GM21528 (cell line): ENCODE measurements around the gene INAFM2.

Experiments used
- ATAC-seq: cut with Tn5 transposase; IDR thresholded peaks from one replicate; pipeline ENCODE4 v1.9.1; 2021; ENCODE audit warnings: mild to moderate bottlenecking, moderate library complexity; ENCODE audit not compliant: unreplicated experiment, low FRiP score

The INAFM2 gene

DNA sequence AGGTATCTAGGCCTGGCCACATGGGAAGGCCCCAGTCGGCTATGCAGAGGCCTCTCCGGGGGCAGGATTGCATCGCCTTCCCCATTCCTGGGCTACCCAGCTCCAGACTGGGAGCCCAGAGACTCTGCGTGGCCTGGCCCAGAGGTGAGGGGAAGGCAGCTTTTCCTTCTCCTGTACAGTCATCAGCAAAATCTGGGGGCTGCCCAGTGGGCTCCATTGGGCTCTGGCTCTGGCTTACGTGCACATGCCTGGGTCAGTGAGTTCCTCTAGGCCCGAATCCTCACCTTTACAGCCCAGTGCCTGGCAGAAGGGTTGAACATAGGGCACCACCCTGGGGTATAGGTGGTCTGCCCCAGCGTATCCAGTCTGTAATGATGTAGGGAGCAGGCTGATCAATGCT is 36.7 kb upstream of the INAFM2 start:
- ATAC-seq = no peak

DNA sequence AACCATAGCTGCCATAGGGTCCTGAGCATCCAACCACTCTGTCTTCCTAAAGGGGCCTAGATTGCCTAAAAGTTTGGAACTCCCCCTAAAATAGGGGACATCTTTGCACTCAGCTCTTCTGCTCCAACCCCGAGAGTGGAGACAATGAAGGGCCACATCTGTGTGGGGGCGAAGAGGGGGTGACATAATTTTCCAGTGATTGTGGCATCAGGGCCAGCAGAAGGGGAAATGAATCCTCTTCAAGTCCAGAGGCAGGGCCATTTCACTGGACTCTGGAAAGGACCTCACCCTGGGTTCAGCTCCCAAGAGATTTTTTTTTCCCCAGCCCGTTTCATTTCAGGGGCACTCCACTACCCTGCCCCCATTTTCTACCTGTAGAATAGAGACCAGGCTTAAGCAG is 36.0 kb upstream of the INAFM2 start:
- no peak for ATAC-seq

DNA sequence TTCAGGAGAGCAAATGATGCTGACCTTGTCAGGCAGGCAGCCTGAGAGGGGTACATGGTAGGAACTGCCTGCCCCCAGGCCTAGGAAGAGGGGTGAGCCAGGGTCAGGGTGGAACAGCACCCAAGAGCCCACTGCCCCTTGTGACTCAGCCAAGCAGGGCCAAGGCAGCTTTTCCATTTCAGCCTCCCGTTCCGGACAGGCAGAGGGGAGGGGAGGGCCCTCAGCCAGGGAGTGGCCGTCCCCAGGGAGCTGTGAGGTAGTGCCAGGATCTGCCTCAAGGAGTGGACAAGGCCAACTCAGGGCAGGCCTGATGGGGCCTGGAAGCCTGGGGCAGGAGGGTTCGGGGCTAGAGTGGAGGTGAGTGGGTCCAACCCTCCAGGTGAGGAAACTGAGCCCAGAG is 35.5 kb upstream of the INAFM2 start:
- ATAC-seq = no peak

DNA sequence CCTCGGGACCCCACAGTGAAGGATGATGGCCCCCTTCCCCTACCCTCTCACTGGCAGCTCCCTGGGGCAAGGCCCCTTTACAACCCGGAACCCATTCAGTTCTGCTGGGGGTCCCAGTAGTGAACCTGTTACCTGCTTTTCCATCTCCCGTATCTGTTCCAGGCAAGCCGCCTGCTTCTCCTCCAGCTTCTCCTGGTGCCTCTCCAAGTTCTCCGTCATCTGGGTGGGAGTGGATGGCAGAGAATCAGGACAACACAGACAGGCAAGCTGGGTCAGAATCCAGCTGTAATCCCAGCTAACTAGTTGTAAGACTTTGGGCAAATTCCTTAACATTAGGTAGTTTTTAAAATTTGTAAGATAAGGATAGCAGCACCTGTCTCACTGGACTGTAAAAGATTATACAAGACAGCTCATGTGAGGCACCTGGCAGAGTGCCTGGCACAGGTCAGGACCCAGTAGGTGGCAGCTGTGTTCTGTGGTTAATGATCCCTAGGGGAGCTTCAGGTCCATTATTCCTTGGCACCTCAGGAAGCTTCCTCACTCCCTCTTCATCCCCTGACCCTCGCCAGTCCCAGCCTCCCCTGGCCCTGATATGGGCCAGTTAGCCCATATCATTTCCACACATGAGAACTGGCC is 34.2 kb upstream of the INAFM2 start:
- no peak for ATAC-seq

DNA sequence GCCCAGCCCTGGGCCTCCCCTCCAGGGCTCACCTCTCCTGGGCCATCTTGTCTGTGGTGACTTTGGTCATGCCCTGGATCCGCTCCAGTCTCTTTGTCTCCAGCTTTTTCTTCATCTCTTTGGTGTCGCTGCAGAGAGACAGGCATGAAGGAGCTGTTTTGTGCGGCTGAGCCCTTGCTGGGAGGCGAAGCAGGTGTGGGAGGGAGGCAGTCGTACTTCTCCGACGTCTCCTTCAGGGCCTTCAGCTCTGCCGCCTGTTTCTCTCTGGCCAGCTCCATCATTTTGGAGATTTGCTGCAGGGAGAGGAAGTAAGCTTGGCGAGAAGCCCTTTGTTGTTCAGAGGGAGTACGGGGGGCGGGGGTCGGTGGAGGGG is 33.0 kb upstream of the INAFM2 start:
- ATAC-seq = no peak

DNA sequence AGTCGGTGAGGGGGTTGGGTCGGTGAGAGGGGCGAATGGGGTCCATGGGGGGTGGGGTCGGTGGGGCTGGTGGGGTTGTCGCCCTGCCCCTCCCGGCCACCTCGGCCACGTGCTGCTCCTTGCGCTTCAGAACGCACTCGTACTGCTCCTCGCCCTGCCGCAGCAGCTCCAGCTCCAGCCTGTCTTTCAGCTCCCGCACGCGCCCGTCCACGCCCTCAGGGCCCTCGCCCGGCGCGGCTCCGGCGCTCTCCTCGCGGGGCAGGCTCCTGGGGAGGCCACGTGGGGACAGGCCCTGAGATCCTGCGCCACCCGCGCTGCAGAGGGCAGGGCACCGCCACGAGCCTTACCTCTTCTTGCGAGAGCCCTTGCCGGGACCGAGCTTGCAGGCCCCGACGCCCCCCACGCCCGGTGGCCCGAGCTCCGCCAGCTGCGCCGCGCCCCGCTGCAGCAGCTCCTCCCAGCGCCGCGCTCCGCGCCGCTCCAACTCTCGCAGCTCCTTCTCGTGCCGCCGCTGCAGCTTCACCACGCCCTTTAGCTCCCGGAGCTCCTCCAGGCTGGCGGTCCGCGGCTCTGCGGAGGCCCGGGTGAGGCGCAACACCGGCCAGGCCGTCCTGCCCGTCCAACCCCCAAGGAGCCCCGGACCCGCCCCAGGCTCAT is 32.4 kb upstream of the INAFM2 start:
- ATAC-seq = no peak

DNA sequence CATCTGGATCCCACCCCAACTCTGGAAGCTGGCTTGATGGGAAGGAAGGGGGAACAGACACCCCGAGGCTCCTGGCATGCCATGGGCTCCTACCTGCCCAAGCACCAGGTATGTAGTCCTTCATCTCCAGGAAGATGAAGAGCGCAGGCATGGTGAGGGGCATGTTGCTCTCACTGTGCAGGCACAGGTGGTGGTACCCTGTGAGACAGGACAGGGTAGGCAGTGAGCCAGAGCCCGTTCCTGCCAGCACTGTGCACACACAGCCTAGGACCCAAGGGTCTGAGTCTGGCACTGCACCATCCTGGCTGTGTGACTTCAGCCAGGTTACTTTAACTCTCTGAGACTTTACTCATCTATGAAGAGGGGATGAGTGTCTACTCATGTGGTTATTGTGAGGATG is 31.2 kb upstream of the INAFM2 start:
- ATAC-seq = no peak

DNA sequence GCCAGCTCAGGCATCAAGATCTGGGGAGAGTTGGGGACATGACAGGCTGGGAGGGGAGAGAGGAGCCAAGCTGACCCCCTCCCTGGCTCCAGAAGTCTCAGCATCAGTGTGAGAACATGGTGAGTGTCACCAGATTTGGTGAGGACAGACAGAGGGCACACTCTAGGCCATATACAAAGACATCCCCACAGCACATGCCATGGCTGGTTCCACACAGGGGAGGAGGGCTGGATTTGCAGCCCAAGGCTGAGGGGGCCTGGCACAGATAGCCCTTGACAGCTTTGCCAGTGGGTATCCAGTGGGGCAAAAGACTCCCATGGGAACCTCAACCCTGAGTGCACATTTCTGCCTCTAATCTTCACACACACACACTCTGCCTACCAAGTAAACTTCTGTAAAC is 30.5 kb upstream of the INAFM2 start:
- ATAC-seq = no peak

DNA sequence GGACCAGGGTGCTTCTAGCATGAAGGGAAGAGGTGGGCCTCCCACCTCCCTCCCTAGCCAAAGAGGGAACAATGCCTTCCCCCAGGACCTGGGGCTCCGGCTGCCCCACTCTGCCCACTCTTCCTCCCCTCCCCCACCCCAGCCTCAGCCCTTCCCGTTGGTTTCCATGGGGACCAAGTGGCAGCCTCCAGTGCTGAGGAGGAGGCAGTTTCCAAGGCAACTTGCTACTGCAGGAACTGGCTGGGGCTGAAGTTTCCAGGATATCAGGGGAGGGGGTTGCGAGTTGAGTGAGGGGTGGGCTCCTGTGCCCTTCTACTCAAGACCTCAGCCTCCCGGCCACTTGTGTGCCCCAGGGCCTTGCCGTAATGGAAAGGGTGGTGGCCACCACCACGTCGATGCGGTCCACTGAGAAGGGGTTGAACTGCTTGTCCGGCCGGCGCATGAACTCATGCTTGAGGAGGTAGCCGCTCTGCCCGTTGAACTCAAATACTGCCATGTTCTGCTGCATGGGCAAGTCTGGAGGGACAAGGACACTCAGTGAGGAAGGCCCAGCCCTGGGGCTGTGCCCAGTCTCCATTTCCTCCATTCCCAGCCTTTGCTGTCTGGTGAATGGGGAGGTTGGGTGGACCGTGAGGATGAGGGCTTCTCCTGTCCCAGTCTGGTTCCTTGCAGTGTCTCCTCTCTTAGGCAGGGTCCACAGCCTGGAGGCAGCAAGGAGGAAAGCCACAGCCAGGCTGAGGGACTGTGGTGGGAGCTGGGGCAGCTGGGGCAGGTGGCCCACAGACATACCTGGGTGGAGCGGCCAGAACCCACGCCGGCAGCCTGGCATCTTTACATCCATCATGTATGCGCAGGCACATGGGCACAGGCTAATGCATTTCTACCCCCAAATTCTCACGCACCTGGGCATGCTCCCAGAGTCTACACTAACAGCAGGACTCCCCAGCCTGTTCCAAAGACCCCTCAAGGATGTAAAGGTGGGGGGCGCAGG is 29.3 kb upstream of the INAFM2 start:
- ATAC-seq = no peak

DNA sequence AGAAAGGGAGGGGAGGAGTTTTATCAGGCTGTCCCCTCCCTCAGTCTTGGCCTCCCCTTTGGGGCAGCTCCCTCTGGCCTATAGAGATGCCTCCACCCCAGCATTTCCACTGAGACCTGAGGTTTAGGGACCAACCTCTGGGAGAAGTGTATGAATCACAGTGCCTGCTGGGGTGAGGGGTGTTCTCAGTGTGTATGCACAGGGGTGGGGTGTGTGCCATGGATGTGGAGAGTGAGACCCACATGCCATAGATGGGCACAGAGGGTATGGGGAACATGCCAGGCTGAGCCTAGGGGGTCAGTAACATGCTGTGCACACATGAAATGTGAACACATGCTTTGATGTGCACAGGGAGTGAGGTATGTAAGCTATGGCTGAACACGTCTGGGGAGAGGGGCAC is 28.2 kb upstream of the INAFM2 start:
- no peak for ATAC-seq

DNA sequence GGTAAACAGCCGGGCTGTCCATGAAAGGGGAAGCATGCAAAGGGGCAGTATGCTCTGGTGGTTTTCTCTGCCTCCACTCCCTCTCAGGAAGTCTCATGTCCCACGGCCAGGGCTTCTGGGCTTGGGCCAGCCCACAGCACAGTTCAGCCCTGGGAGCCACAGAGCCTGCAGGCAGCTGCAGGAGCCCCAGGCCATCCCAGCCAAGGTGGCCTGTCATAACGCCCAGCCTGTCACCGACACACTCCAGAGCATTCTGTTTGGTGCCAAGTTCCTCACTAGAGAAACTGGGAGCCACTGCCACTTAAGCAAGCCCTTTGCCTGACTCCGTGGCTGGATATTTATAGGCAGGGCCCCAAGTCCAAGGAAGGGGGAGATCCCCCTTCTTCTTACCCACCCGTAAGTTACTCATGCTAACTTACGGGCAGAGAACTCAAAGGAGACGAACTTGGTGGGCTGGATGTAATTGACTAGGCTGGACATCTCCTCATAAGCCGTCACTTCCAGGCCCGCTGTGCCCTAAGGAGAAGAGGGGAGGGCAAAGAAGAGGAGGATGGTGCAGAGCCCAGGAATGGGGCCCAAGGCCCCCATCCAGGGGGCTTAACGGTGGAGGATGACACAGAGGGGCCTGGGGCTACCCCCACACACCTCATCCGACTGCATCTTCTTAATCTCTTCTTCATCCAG is 27.5 kb upstream of the INAFM2 start:
- ATAC-seq = no peak

DNA sequence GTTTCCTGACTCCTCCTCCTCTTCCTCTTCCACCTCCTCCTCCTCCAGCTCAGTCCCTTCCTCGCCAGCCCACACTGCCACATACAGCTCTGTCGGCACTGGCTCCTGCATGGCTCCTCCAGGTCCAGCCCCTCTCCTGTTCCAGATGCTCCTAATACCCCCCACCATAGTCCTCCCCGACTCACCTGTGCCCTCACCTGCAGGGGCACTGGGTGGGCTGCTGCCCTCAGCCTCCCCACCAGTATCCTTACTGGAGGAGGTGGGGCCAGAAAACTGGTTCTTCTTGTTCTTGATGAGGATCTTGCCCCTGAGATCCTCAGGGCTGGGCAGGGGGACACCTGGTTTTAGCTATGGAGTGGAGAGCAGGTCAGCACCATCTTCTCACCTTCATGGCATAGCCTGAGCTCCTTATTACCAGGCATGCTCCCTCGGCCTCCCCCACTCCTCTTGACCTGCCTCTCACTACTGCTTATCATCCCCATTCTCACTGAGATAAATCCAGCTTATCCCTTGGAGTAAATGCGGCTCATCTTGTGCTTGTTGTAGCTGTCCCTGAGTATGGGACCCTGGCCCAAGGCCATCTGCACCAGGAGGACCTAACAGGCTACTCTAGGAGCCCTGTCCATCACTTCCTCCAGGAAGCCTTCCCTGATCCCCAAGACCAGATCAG is 26.8 kb upstream of the INAFM2 start:
- ATAC-seq = no peak

DNA sequence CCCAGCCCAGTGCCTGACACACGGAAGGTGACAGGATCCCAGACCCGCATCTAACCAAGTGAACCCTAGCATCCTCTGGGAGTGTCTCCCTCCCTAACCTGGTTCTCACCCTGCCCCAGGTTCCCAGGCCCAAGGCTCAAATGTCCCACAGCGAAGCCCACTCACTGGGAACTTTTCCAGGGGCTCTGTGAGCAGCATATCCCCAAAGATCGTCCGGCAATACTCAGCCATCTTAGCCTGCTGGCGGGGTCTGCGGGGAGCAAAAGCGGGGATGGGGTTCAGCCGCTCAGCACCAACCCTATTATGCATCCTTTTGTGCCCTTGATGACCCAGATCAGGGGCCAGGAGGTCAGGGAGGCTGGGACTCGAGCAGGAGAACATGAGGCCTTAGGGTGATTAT is 26.1 kb upstream of the INAFM2 start:
- no peak for ATAC-seq

DNA sequence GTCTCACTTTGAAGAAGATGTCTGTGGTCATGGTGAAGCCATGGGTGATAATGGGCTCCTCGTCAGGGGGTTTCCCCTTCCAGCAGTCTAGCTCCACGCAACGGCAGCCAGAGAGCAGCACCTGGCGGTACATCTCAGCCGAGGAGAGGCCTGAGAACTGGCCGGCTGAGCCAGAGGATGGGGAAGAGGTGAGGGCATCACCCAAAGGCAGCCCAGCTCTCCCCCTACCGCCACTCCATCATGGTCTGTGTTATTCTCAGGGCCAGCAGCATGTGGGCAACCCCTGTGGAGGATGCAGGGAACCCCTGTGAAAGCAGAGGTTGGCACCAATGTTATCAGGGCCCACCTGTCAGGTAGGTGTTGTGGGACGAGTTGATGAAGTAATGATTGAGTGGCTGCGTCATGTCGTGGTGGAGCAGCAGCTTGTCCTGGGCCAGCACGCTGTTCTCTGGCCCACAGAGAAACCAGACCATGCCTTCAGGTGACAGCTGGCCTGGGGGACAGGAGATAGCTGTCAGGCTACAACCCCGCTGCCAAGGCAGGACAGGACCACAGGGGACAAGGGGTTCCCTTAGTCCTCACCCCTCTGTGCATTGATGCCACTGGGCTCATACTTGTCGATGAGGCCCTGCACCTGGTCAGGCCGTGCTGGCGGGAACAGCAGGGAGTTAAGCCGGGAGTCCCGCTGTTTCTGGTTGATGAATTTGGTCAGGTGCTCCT is 25.1 kb upstream of the INAFM2 start:
- ATAC-seq = no peak

DNA sequence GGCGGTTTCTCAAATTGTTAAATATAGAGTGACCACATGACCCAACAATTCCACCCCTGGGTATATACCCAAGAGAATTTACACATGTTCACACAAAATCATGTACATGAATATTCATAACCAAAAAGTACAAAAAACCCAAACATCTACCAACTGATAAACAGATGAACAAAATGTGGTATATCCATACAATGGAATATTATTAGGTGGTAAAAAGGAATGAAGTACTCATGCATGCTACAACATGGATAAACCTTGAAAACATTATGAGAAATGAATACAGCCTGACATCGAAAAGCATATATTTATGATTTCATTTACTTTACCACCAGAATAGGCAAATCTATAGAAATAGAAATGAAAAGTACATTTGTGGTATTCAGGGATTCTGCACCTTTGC is 23.1 kb upstream of the INAFM2 start:
- no peak for ATAC-seq

DNA sequence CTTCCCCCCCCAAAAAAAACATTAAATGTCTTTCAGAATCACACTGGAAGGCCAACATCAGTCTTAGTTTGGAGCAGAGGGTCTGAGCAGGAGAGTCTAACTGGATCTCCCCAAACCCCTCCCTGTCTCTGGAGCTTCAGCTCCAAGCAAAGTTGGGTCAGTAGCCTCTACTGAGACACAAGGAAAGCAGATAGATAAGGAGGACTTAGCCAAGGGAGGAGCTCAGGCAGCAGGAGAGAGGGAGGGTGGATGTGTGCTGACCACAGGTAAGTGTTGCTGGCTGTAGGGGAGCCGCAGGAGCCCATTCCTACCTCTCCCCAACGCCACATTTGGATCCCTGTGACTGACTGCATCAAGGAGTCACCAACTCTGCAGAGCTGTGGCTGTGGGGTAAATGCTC is 22.7 kb upstream of the INAFM2 start:
- ATAC-seq = no peak

DNA sequence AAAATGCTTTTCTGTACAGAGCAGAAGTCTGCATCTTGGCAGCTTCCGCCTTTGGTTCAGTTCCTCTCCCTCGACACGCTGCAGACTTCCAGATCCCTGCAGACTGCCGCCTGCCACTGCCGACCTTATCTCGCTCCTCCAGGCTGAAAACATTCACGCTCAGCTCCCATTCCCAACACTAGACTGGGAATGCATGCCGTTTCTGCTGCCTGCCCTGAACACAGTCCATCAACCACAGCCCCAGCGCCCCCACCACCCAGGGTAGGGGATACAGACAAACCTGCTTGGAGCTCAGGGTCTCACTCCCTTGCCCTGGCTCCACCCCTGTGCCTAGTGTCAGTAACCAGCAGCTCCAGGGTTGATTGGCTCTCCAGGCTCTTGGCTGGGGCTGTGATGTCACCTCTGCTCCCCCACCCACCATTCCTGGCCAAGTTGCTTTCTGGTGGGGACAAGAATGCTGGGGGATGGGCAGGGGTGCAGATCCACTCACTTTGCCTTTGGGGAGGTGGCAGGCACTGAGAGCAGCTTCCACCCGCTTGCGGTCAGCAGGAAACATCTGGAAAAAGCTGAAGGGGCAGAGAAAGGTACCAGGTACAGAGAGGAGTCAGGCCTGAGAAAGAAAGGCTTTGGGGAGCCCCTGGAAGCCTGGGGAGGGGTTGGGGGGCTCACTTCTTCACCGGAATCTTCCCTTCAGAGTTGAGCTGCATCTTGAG is 21.9 kb upstream of the INAFM2 start:
- ATAC-seq = no peak

DNA sequence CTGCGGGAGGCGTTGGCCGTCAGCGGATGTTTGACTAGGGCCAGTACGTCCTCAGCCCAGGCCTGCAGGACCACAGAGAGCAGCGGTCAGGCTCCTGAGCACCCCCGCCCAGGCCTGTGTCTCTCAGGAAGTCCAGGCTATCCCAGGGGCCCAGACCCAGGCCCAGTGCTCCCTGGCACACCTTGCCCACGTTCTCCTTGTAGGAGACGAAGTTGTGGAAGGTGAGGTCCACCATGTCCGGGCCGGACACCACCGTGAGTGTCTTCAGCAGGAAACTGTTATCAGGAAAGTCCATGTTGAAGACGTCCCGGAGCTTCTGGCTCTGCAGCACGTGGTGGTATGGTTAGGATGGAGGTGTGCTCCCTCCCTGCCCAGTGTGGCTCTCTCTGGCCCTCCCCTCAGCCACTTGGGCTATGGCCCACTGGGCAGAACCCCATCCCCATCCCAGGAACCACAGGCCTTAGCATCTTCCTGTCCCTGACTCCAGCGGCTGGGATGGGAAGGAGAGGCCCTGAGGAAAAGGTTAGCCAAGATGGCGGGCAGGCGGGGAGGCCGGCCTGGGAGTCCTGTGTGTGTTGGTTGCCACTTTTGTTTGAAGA is 21.1 kb upstream of the INAFM2 start:
- ATAC-seq = no peak

DNA sequence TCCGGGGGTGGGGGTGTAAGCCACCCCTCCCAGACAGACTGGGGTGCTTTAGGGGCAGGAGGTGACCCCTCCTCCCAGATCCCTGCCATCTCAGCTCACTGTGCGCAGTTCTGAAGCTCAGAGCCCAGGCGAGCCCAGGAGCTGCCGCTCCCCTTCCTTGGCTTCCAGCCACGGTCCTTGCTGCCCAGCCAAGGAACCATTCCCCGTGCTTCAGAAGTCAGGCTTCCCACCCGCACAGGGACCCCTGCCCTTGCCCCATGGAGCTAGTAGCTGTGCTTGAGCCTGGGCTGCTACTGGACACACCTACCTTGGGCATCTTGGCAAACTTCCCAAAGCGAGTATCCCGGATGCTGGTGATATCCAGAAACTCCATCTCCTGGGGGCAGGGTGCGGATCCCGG is 20.5 kb upstream of the INAFM2 start:
- ATAC-seq = no peak
